ENCODE results near the gene KLC1.

Gene KLC1

DNA sequence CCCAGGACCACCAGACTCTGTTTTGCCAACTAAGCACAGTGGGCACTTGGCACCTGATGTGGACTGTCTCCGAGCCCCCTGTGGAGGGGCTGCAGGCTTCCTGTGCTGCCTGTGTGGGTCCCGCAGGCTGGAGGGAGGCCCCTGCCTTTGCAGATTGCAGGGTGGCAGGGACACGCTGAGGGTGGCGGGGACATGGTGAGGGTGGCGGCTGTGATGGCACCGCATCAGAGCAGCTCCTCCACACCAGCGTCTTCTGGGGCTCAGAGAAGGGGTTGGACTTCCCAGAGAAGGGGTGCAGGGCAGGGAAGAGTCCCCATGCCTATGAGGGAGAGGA, 94.7 kb downstream of the KLC1 start:
- DNase-seq: no peak

DNA sequence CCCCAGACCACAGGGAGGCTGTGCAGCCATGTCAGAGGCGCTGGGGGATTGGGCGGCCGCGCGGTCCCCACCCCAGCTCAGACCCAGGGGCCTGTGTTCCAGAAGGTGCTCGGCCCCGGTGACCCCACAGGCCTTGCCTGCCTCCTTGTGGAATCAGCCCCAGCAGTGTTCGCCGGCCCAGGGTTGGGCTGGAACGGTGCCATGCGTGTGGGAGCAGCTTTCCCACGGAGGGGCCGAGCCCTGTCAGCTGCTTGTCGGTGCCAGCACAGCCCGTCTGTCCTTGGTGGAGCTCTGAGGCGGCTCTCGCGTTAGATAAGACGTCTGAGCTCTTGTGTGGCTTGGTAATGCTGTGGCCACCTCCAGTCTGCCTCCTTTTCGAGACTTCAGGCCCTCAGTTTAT, 95.1 kb downstream of the KLC1 start:
- no peak for DNase-seq

DNA sequence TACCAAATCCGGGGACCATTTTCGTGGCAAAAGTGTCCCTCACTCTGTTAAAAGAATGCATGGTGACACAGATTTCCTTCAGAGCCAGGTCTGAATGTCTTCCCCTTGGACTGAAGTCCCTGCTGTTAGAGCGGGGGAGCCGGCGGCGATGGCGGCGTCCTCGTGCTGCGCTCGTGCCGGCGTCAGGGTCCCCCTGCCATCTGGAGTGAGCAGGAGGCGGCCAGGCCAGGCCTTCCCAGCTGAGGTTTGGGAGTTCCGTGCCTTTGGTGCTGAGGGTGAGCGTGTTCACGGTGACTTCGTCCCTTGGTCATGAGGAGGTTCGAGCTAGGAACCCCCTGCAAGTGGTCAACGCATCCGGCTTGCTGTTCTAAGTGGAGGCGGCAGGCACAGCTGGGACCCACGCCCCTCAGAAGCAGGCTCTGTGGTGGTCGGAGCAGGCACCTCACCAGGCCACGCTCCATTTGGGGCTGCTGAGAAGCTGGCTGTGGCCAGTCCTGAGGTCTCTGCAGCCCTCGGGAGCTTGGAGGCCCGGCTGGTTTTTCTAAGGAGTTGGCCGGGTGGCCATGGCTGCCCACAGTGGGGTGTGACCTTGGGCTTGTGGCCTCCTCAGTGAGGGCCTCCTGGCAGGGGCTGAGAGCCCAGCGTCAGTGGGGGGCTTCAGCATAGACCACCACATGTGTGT, 96.1 kb downstream of the KLC1 start:
- no peak for DNase-seq

DNA sequence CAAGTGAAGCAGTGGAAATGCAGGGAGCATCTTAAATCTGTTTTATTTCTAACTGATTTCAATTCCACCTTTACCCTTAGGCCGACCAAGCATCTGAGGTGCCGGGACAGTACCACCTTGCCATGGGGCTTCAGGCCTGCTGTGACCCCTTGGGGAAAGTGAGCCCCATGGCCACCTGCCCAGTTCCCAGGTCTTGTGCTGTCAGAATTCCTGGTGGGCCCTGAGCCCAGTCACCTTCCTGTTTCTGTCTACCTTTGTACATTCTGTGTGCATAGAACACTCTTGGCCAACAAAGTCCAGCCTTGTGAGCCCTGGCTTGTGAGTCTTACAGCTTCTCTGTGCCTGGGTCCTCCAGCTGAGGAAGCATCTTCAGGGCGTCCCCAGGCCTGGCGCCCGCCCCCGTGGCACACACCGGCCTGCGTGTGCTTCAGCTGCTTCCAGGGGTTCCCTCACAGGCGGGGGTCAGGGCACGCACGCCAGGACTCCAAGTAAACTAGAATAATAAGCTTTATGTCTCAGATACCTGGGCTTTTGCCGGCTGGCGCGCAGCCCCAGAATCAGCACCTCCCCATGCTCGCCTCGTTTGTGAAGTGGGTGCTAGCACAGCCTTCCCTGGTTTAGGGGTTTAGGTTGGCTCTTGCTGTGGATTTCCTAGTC, 96.9 kb downstream of the KLC1 start:
- DNase-seq: no peak

DNA sequence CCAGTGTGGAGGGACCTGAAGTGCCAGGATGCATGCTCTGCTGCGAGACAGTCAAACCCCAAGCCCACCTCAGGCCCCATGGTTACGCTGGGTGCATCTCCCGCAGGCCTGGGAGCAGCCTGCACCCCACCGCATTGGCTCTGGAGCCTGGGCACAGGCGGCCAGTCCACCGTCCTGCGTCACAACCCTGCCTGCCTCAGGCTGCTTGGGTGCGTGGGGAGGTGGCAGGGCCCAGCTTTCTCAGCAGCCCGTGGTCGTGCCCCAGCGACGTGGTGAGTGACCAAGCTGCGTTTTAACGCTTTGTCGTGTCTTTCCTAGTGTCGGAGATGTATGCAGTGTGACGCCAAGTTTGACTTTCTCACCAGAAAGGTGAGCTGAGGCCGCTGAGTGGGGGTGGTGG, 97.5 kb downstream of the KLC1 start:
- no peak for DNase-seq

DNA sequence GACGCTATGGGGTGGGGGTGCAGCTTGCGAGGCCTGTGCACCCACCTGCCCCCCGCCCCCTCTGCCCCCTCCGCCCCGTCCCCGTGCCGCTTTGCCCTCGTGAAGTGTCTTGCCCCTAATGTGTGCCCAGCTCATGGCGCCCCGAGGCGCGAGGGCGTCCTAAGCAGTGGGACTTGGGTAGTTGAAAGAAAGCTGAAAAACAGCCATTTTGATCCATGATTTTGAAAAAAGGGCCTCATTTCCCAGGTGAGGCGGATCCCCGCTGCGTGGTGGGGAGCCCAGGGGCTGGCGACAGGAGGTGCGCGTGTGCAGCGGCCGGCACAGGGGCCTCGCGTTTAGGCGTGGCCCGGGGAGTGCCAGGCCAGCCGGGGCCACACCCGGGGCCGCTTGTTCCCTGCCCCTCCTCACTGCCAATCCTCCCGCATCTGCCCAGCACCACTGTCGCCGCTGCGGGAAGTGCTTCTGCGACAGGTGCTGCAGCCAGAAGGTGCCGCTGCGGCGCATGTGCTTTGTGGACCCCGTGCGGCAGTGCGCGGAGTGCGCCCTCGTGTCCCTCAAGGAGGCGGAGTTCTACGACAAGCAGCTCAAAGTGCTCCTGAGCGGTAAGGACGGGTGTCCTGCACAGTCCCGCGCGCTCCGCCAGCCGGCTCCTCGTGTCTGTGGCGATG, 98.4 kb downstream of the KLC1 start:
- no peak for DNase-seq

DNA sequence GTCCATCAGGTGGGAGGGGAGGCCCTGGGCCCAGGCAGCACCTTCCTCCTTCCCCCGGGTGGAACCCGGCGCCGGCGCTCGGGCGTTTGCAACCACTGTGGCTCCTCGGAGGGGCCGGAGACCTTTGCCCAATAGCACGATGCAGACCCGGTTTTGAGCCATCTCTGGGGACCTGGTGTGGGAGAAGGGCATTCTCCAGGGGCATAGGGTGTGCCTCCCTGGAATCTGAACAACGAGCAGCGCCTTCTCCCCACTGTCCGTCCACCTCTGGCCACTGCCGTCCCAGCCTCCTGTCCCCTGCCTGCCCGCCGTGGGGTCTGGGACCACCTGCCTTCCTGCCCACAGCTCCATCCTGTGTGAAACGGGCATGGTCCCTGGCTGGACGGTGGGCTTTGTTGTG, 99.1 kb downstream of the KLC1 start:
- DNase-seq: no peak

DNA sequence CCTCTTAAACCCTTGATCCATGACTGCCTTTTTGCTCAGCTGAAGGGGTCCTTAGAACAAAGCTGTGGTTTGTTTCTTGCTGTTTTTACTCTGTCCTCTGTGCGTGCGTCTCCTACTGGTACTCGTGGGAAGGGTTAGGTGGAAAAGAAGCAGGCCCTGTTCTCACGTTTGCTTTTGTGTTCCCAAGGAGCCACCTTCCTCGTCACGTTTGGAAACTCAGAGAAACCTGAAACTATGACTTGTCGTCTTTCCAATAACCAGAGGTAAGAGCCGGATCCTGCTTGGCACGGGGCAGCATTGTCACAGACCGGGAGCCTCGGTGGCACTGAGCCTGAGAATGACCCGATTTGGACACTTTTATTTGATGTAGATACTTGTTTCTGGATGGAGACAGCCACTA, 99.7 kb downstream of the KLC1 start:
- DNase-seq: no peak

DNA sequence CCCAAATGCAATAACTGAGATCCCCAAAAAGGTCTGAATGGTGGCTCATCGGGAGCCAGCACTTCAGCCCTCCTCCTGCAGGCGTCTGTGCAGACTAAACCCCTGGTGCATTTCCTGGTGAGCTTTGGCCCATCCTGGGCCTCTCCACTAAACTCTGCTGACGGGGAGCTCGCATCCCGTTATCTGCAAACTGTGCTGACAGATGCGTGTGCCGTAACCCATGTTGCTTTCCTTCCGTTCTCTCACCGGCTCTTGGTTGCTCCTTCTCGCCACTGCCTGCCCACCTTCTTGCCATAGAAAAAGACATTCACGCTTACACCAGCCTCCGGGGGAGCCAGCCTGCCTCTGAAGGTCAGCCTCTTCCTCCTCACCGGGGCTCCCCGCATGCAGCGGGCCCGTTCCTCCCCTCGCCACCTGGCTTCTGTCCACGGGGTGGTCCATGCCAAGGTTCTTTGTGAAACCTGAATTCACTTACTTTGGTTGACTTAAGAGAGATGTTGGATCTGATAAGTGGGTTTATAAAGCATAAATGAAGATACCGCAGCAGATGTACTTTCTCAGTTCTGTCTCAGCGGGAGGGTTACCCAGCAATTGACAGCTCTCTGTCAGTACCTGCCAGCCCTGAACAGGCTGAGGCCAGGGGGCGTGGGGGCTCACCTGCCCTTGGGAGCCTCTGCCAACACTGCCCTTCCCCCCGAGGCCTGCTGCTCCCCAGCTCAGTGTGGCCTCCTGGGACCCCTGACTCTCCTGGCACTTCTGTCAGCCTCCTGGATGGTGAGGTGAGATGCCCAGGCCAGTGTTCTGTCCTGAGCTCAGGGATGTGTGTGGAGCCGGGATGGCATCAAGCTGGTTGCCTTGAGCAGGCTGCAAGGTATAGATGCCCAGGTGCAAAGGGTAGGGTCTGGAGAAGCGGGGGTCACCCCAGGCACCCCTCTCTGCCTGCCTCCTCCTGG, 100.8 kb downstream of the KLC1 start:
- DNase-seq: no peak

DNA sequence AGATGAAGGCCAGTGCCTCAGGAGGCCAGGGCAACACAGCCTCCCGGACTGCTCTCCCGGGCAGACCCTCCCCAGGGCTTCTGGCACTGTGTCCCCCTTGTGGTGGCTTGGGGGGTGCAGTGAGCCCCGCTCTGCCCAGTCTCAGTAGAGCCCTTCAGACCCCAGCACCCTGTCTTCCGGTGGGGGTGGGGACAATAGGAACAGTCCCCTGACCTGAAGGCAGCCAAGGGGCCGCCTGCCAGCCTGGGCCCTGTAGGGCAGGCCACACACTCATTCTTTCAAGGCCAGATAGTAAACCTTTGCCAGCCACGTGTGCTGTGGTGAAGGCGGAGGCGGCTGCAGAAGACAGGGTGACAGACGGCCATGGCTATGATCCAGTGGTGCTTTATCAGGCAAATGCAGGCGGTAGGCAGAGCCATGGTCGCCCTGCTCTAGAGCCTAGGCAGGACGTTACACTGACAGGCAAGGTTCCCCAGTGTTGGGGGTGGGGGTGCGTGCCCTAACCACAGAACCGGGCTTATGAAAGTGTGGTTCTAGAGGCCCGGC, 101.6 kb downstream of the KLC1 start:
- no peak for DNase-seq

DNA sequence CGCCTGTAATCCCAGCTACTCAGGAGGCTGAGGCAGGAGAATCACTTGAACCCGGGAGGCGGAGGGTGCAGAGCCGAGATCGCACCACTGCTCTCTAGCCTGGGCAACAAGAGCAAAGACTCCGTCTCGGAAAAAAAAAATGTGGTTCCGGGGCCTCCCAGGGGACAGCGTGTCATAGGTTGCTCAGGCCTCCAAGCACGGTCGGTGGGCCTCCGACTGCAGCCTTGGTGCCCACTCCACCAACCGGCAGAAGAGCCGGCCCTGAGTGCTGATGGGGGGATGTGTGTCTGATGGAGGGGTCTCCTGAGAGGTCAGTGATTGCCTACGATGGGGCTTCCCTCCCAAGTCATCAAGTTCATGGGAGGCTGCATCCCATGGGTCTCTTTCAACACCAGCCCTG, 102.5 kb downstream of the KLC1 start:
- DNase-seq: no peak

DNA sequence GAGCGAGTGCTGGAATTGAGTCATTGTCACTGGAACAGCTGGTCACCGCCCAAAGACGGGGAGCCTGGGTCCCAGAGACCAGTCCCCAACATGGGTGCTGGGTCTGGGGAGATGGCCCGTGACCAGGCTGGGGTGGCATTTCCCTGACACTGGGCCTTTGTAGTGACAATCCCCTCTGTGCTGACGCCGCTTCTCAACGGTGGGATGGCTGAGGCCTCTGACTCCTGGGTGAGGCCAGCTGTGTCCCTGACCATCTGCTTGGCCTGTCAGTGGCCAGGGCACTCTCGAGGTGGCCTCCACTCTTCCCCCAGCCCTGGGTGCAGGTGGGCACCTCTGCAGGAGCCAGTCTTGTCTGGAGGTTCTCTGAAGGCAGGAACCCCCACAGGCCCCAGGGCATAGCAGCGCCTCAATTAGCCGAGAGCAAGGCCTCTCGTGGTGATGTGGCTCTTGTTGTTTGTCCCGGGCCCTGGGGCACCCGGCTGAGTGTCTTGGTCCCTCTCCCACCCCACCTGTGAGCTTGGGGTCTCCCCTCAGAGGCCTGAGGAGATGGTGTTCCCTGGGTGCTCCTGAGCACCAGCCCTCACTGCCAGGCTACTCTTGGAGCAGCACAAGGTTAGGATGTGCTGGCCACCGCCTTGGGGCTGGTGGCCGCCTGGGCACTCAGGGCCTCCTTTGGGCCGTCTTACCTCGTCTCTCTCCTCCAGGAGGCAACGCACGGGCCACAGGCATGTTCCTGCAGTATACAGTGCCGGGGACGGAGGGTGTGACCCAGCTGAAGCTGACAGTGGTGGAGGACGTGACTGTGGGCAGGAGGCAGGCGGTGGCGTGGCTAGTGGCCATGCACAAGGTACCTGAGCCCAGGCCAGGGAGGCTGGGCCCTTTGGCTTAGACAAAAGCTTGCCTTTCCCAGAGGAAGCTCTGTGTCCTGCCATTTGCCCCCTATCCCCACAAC, 103.2 kb downstream of the KLC1 start:
- DNase-seq: no peak

DNA sequence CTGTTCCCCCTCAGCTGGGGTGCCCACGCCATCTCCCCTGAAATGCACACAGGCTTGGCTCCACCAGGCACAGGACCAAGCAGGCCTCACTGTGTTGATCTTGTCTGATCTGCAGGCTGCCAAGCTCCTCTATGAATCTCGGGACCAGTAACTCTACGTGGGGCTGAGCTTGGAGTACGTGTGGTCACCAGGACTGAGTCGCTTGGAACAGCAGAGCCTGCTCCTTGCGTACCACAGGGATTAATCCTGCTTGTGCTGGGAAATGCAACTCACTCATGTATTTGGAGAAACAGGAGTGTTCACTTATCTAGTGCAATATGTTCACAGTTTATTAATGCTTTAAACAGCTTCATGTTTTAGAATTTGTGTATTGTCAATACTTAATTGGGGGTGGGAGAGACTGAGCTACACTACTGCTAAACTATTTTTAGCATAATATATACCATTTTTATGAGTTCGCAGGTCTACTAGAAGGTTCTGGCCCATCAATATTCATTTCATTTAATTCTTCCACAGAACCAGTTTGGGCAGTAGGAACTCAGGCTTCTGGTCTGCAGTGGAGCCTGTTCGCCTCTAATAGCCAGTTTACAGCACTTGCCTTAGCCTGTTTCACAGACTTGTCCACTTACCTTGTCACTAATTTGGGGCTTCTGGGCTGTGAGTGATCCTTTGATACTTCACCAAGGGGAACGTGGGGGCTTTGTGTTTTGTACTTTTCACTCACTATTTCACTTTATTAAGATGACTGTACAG, 104.0 kb downstream of the KLC1 start:
- no peak for DNase-seq

DNA sequence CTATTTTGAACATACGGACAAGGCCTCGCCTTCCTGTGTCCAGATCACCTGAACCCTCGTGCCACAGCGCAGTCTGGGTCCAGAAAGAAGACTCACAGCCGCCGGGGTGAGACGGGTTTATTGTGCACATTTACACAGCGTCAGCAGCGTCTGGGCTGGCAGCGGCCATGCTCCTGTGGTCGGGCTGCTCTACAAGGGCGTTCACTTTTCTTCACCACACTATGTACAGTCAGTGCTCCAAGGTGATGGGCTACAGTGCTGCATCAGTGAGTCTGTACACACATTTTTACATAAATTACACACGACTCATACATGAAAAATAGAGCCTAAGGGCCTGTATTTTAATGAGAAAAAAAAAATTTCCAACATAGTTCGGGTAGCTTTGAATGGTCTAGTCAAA, 104.6 kb downstream of the KLC1 start:
- no peak for DNase-seq

DNA sequence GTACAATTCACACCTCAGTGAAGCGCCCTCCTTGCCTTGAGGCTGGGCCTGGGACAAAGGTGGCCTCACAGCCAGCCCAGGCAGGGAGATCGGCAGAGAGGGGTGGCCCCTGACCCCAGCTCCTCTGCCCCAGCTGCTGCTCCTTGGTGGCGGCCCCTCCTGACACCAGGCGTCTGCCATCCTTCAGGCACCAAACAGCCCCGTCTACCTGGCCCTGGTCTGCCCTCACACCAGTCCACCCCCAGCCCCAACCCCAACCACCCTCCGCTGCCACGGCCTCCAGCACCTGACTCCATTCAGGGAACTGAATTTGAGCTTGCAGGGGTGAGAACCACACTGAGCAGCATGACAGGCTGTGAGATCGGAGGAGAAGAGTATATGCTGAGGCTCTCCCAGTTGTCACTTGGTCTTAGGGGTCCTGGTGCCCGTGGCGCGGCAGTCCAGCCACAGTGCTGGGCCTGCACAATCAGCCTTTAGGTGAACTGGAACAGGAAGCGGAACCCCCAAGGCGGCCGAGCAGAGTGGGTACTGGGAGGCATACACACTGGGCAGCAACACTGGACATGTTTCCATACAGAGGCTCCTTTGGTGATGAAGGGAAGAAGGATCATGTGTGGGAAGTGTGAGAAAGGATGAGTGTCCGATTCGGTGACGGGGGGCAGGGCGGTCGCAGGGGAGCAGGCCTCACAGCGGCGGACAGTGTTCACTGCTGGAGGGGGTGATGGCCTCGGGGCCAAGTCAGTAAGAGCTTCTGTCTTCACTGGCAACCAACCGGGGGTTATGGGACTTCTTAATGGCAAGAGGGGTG, 105.3 kb downstream of the KLC1 start:
- no peak for DNase-seq

DNA sequence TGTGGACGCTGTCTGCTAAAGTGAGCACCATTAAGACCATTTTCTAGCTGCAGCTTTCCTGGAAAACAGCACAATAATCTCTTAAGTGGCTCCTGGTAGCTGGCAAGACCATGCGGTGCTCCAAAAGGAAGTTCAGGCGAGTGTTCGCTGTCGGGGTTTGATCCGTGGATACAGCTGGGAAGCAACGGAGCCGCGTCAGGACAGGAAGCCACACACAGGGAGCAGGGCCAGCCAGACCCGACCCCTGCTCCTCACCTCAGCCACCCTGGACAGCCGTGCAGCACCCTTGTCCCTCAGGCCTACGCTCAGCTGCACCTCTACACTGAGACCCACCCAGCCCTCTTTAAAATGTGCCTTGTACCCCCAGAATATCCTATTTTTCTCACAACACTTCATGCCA, 106.0 kb downstream of the KLC1 start:
- DNase-seq: no peak

DNA sequence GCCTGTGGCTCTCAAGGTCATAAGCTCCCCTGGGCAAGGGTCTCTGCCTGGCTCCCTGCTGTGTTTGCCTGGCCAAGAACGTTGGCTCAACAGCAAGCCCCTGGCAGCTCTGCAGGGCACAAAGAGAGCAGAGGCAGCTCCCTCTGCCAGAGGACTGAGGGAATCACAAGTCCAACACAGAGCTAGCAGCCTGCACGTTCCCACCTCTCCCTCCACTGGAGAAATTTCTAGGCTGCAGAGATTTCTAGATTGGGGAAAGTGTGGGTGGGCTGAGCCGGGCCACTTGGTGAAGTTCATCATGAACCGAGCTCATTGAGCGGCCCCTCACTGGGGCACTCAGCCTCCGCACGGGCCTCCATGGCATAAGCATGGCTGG, 106.4 kb downstream of the KLC1 start:
- no peak for DNase-seq

DNA sequence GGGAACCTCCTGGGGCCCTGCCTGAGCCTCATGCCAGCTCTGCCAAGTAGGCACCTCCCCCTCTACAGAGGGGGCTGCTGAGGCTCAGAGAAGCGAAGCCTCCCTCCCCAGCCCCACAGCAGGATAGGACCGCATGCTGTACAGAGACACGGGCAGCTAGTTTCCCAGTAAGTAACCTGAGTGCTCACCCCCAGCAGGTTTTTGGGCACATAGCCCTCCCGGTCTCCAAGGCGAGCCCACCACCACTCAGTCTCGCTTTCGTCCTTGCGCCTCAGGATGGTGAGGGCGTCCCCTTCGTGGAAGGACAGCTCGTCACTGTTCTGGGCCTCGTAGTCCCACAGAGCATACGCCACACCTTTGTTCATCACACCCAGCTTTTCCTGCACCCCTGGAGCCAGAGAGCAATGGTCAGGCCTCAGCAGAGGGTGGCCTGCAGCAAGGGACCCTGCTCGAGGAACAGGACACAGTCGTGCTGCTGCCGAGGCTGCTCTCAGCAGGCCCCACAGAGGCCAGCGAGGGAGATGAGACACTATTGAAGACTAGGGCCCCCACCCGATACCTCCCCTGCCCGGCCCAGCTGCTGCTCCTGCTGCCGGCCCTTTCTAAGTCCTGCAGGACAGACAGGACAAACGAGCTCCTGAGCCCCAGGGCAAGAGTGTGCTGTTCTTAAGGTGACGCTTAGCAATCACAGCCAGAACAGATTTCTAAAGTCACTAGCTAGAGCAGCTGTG, 107.0 kb downstream of the KLC1 start:
- DNase-seq: no peak
